Uterus (tissue), 2 donors: ENCODE measurements around the gene U2SURP.

ENCODE experiments used
- CTCF ChIP-seq, 4 experiments: fragments of 200-600 bp in 2 of 4; fragments of 450-650 bp in 2 of 4; sonication (generic) in 2 of 4; IDR thresholded peaks; one replicate each; pipeline ENCODE4 v1.5.1; 2016 to 2019; ENCODE audit warnings: antibody characterized with exemption in 4 of 4, mild to moderate bottlenecking in 2 of 4, moderate library complexity in 1 of 4
- POLR2A ChIP-seq, 2 donors: fragments of 450-650 bp; IDR thresholded peaks; one replicate each; pipeline ENCODE4 v1.6.1; 2016; ENCODE audit warnings: antibody characterized with exemption in 2 of 2, mild to moderate bottlenecking in 1 of 2, moderate library complexity in 1 of 2

DNA sequence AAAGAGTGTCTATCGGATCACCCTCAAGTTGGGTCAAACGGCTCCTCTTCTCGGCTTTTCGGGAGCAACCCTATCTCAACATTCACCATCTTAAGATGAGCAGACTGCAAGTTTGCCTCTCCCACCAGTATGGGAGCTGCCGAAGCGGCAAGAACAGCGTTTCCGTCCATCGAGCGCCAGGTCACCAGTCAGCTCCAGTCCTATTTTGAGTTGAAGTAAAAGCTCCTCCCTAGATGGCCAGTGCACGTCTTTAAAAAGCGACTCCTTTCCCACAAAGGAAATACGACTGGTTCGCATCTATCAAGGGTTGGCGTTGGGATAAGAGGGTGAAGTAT, 369 bp upstream of the U2SURP start:
- TF ChIP-seq CTCF (IDR thresholded peaks at IDR 0.05) (no peak), POLR2A (IDR thresholded peaks at IDR 0.05) (no peak)
